AG09319 (cell line): ENCODE data around the gene NOL9.

Experiments
- DNase-seq: peaks from one replicate; pipeline ENCODE4 v3.0.0-alpha.2; 2010; ENCODE audit warnings: low read depth; ENCODE audit errors: extremely low read depth
- CTCF ChIP-seq: IDR thresholded peaks from 2 replicates; pipeline ENCODE4 v1.5.1; 2011; ENCODE audit warnings: low read depth, mild to moderate bottlenecking, inconsistent platforms, low read length, moderate library complexity

NOL9 gene

GRCh38 chr1:6582370-6582769 lies 28.1 kb upstream of the NOL9 start:
- TF ChIP-seq CTCF: no peak
- DNase-seq: no peak

GRCh38 chr1:6581561-6582305 lies 27.4 kb upstream of the NOL9 start:
- no peak for DNase-seq
- TF ChIP-seq CTCF: no peak

GRCh38 chr1:6580593-6581409 lies 26.5 kb upstream of the NOL9 start:
- TF ChIP-seq CTCF: no peak; the same call in 1 of the 2 replicates
- no peak for DNase-seq

- no peak for TF ChIP-seq CTCF
- DNase-seq: no peak
Observed at GRCh38 chr1:6580119-6580592, 25.8 kb upstream of the NOL9 start.

GRCh38 chr1:6579374-6580118 lies 25.2 kb upstream of the NOL9 start, which contains the start of gene ZBTB48:
TSS of gene ZBTB48 (plus strand) at chr1:6579994. CDS start at chr1:6580610, 616 bp downstream.
- TF ChIP-seq CTCF: no peak
- peak; percentile 87 for DNase-seq

GRCh38 chr1:6578624-6579373 lies 24.5 kb upstream of the NOL9 start:
- no peak for DNase-seq
- no peak for TF ChIP-seq CTCF
